Hepatocyte (in vitro differentiated cells): ENCODE measurements around the gene TESMIN.

Experiments used
- CTCF ChIP-seq: fragments of 200-600 bp; sonication (generic); IDR thresholded peaks from 2 replicates; pipeline ENCODE4 v1.5.1; 2016; ENCODE audit warnings: antibody characterized with exemption, mild to moderate bottlenecking; ENCODE audit not compliant: poor library complexity
- EZH2 ChIP-seq: fragments of 200-600 bp; sonication (generic); IDR thresholded peaks from 2 replicates; pipeline ENCODE4 v1.6.1; 2016; ENCODE audit warnings: antibody characterized with exemption, mild to moderate bottlenecking, borderline replicate concordance

GRCh38 chr11:68724293-68724692, 27.0 kb downstream of the TESMIN start:
- no peak for TF ChIP-seq CTCF
- TF ChIP-seq EZH2: no peak
